Calu3 (cell line): ENCODE data around the gene SLC5A10. TPM values are rescaled to one million over a fixed set of nuclear protein-coding genes. Genes with fewer than 3 reads are reported as not detected.

ENCODE experiments used
- BruUV-seq: library from RNA; stranded (reverse); fragments of 400-500 nt; replicated peaks from 2 replicates; lab custom pipeline; 2021; lab: Mats Ljungman, UMichigan
- CTCF ChIA-PET: fragments of 300-600 bp; sonication (Branson Sonifier 250); formaldehyde crosslinking; loops from one replicate; lab custom pipeline; 2022; ENCODE audit warnings: antibody characterized with exemption; lab: Charles Lee
- DNase-seq: peaks from one replicate; pipeline ENCODE4 v3.0.0; 2022
- H3K27ac Mint-ChIP-seq: one replicate; pipeline ENCODE4 v1.8.0; 2022; ENCODE audit warnings: mixed read lengths; ENCODE audit not compliant: unreplicated experiment
- H3K27me3 Mint-ChIP-seq: one replicate; pipeline ENCODE4 v1.8.0; 2022; ENCODE audit warnings: mixed read lengths; ENCODE audit not compliant: unreplicated experiment
- H3K36me3 Mint-ChIP-seq: one replicate; pipeline ENCODE4 v1.8.0; 2022; ENCODE audit warnings: mild to moderate bottlenecking, moderate library complexity, mixed read lengths; ENCODE audit not compliant: insufficient read depth, unreplicated experiment
- H3K4me1 Mint-ChIP-seq: one replicate; pipeline ENCODE4 v1.8.0; 2022; ENCODE audit warnings: mild to moderate bottlenecking, low read depth, mixed read lengths; ENCODE audit not compliant: unreplicated experiment
- H3K4me3 Mint-ChIP-seq: one replicate; pipeline ENCODE4 v1.8.0; 2022; ENCODE audit warnings: mild to moderate bottlenecking, low read depth, moderate library complexity, mixed read lengths; ENCODE audit not compliant: unreplicated experiment
- H3K9me3 Mint-ChIP-seq: one replicate; pipeline ENCODE4 v1.8.0; 2022; ENCODE audit warnings: low read depth, mixed read lengths; ENCODE audit not compliant: unreplicated experiment
- intact Hi-C: fragments of 100-400 bp; cut with micrococcal nuclease; formaldehyde crosslinking; loops from one replicate; pipeline ENCODE4 v1.10.0; 2022; ENCODE audit not compliant: unreplicated experiment
- total RNA-seq: library from RNA; stranded (reverse); gene quantifications from 2 replicates; pipeline ENCODE4 v1.2.3, GENCODE V29; 2022
- TF ChIP-seq, protein P1 (sequence below): fragments of 200-600 bp; IDR thresholded peaks from one replicate; pipeline ENCODE4 v1.8.0; 2022; ENCODE audit warnings: antibody characterized with exemption; ENCODE audit not compliant: unreplicated experiment

The SLC5A10 gene
- total RNA-seq, 1 experiment from 2014 or later, result not detected

DNA sequence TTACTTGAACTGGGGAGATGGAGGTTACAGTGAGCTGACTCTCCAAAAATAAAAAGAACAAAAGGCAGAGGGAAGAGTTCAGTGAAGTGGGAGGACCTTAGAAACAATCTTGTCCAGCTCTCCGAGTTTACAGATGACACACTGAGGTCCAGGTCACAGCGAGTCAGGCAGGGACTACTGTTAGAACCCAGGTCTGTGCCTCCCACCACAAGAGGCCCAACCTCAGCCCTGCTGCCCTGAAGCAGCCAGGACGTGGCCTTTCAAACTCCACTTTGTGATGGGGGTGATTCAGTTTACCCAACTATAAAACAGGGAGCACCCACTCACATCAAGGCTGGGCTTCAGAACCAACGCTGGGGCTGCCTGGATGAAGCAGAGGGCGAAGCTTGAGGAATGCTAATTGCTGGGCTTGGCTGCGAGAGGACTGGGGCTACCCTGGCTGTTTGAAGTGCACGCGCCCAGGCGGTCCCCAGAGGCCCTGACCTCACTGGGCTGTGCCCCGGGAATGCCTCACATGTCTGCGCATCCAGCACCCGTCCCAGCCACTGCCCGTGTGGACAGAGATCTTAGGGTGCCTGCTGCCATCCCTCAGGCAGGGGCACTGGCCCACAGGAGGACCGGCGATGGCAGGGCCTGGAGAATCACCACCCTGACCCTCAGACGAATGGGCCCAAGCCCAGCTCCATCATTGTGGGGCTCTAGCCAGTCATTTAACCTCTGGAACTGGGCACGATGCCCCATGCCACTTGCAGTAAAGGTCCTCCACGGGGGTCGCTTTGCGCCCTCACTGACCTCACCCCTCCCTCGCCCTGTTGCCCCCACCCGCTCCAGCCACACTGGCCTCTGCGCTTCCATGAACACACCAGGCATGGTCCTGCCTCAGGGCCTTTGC, 11.4 kb downstream of the SLC5A10 start:
- Mint-ChIP-seq H3K27ac (no peak overlapping the region), H3K36me3 (peaks cover 7% of the 10 kb centered on the region), H3K4me3 (no peak overlapping the region), H3K9me3 (no peaks in the 10 kb centered on the region), H3K27me3 (no peaks in the 10 kb centered on the region), H3K4me1 (no peaks in the 10 kb centered on the region)
- intact Hi-C loops, result no loop called here
- no peak for DNase-seq
- BruUV-seq, result no TSS peak
- CTCF ChIA-PET, result interaction anchor here (0.6 kb wide), 1 partner anchor 10 kb away, joined by 7 read pairs; no protein-coding TSS in a partner anchor
- TF ChIP-seq, protein P1, sequence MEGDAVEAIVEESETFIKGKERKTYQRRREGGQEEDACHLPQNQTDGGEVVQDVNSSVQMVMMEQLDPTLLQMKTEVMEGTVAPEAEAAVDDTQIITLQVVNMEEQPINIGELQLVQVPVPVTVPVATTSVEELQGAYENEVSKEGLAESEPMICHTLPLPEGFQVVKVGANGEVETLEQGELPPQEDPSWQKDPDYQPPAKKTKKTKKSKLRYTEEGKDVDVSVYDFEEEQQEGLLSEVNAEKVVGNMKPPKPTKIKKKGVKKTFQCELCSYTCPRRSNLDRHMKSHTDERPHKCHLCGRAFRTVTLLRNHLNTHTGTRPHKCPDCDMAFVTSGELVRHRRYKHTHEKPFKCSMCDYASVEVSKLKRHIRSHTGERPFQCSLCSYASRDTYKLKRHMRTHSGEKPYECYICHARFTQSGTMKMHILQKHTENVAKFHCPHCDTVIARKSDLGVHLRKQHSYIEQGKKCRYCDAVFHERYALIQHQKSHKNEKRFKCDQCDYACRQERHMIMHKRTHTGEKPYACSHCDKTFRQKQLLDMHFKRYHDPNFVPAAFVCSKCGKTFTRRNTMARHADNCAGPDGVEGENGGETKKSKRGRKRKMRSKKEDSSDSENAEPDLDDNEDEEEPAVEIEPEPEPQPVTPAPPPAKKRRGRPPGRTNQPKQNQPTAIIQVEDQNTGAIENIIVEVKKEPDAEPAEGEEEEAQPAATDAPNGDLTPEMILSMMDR, result no peak

DNA sequence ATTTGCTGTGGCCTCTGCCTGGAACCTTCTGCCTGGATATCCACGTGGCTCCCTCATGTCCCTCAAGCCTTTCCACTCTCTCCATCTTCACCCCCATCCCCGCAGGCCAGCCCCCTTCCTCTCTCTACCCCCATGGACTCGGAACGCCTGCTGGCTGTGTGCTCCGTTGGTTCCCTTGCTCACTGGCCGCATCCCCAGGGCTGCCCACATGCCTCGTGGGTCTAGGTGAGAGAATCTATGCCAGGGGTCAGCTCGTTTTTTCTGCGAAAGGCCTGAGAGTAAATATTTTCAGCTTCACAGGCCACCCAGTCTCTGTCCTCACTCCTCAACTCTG, 12.0 kb downstream of the SLC5A10 start:
- intact Hi-C loops, result no loop called here
- Mint-ChIP-seq H3K27me3 (no peaks in the 10 kb centered on the region), H3K9me3 (no peaks in the 10 kb centered on the region), H3K27ac (no peak overlapping the region), H3K36me3 (peaks cover 7% of the 10 kb centered on the region), H3K4me1 (no peaks in the 10 kb centered on the region), H3K4me3 (no peak overlapping the region)
- CTCF ChIA-PET, result no interaction called here
- TF ChIP-seq, protein P1, result no peak
- no peak for DNase-seq
- BruUV-seq, result no TSS peak

DNA sequence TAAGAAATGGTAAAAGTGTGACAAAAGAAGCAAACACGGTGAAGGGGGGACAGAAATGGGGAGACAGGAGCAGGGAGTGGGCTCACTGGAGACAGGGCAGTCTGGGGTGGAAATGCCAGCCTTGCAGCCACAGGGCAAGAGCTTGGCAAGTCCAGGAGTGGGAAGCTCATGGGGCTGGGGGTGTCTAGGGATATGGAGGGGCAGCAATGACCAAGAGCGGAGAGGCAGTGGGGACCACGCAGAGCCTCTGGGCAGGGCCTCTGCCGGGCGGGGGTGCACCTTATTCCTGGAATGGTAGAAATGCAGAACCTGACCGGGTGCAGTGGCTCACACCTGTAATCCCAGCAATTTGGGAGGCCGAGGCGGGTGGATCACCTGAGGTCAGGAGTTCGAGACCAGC, 12.6 kb downstream of the SLC5A10 start:
- CTCF ChIA-PET, result no interaction called here
- no TSS peak for BruUV-seq
- H3K36me3 Mint-ChIP-seq, result peaks cover 7% of the 10 kb centered on the region
- H3K4me1 Mint-ChIP-seq, result peaks cover 4% of the 10 kb centered on the region
- no peaks in the 10 kb centered on the region for H3K27me3 Mint-ChIP-seq
- H3K27ac Mint-ChIP-seq, result no peak overlapping the region
- DNase-seq, result no peak
- intact Hi-C loops, result no loop called here
- H3K4me3 Mint-ChIP-seq, result no peak overlapping the region
- TF ChIP-seq, protein P1, result no peak
- no peaks in the 10 kb centered on the region for H3K9me3 Mint-ChIP-seq

DNA sequence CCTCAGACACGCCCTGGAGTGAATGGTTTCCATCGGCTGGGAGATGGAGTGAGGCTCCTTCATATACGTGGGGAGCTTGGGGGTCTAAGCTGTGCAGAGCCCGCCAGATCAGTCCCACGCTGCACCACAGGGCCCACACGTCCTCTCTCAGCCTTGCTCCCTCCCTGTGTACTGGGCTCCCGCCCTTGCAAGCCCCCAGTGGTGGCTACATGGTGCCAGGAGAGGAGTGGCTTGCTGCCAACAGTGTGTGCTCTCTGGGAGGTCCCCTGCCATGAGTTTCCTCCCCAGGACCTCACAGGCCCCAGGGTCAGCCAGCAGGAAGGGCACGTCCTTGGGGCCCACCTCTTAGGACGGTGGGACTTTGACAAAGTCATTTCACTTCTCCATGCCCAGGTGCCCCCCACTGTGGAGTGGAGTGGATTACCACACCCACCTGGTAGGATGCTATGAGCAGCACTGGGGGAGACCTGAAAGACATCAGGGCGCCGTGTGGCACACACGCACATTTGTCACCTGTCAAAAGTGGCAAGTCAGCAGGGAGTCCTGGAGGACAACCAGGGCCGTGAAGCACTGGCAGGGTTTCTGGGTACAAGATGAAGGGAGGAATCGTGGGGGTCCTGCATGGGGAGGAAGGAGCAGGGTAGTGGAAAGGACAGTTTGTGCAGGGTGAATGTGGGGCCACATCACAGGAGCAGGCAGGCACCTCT, 13.7 kb downstream of the SLC5A10 start:
- CTCF ChIA-PET, result no interaction called here
- H3K4me1 Mint-ChIP-seq, result peaks cover 14% of the 10 kb centered on the region
- TF ChIP-seq, protein P1, result no peak
- no TSS peak for BruUV-seq
- H3K9me3 Mint-ChIP-seq, result no peaks in the 10 kb centered on the region
- H3K27ac Mint-ChIP-seq, result peak overlapping the region; percentile 30
- no peak for DNase-seq
- H3K4me3 Mint-ChIP-seq, result no peak overlapping the region
- peaks cover 12% of the 10 kb centered on the region for H3K36me3 Mint-ChIP-seq
- intact Hi-C loops, result no loop called here
- H3K27me3 Mint-ChIP-seq, result no peaks in the 10 kb centered on the region
